ENCODE measurements around the gene SMC1A. TPM values are rescaled to one million over a fixed set of nuclear protein-coding genes. Genes with fewer than 3 reads are reported as not detected.
"Not testable (repeated sequence)": the region's sequence is repeated elsewhere in the genome, so short reads cannot be mapped to it uniquely, and the experiment has no call there.

The SMC1A gene
- total RNA-seq, 6 experiments from 2014 or later = 21.2 to 41.1 (median 32.3) TPM

DNA sequence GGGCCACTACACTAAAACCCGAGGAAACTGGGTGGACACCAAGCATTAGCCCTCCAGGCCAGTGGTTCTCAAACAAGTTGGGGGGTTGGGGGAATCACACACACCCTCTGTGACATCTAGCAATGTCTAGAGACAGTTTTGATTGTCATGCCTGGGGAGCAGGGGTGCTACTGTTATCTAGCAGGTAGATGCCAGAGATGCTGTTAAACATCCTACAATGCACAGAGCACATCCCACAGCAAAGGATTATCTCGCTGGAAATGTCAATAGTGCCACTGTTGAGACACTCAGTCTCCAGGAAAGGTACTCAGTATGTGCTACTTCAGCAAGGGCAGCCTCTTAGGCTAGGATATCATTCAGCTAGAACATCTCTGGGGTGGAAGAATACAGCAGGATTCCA, 1.3 kb downstream of the SMC1A start:
- Histone ChIP-seq H3K9me3 (no peaks in the 10 kb centered on the region), H3K4me3 (peak overlapping the region; percentile 56 to 99 (median 92)), H3K27me3 (no peaks in the 10 kb centered on the region), H3K27ac (no peak overlapping the region), H3K4me1 (peaks cover 0 to 14% (median 5%) of the 10 kb centered on the region in 4 donors), H3K36me3 (no peaks in the 10 kb centered on the region)
- DNase-seq (no peak), ATAC-seq (no peak)
- WGBS (ENCODE audit: insufficient coverage, low coverage, low lambda C conversion rate, missing lambda C conversion rate) = 27% methylated on average over 2 of the region's 2 CpGs
- intact Hi-C loops (cut with DNase I) = no loop called here
- TF ChIP-seq POLR2A (IDR thresholded peaks at IDR 0.05) = no peak
- TF ChIP-seq, protein P1, sequence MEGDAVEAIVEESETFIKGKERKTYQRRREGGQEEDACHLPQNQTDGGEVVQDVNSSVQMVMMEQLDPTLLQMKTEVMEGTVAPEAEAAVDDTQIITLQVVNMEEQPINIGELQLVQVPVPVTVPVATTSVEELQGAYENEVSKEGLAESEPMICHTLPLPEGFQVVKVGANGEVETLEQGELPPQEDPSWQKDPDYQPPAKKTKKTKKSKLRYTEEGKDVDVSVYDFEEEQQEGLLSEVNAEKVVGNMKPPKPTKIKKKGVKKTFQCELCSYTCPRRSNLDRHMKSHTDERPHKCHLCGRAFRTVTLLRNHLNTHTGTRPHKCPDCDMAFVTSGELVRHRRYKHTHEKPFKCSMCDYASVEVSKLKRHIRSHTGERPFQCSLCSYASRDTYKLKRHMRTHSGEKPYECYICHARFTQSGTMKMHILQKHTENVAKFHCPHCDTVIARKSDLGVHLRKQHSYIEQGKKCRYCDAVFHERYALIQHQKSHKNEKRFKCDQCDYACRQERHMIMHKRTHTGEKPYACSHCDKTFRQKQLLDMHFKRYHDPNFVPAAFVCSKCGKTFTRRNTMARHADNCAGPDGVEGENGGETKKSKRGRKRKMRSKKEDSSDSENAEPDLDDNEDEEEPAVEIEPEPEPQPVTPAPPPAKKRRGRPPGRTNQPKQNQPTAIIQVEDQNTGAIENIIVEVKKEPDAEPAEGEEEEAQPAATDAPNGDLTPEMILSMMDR (IDR thresholded peaks at IDR 0.05) = no peak

- H3K4me3 ChIP-seq; ATAC-seq; H3K27me3 ChIP-seq; H3K36me3 ChIP-seq; intact Hi-C loops (cut with DNase I); H3K9me3 ChIP-seq; DNase-seq; H3K27ac ChIP-seq: not testable (repeated sequence)
- WGBS (ENCODE audit: insufficient coverage, low coverage, low lambda C conversion rate, missing lambda C conversion rate) = no CpG with 5 or more reads among the region's 3 CpGs
- peaks cover 0 to 14% (median 5%) of the 10 kb centered on the region in 4 donors for H3K4me1 ChIP-seq
These were observed 2.1 kb downstream of the SMC1A start for GRCh38 chrX:53420351-53420750.

DNA sequence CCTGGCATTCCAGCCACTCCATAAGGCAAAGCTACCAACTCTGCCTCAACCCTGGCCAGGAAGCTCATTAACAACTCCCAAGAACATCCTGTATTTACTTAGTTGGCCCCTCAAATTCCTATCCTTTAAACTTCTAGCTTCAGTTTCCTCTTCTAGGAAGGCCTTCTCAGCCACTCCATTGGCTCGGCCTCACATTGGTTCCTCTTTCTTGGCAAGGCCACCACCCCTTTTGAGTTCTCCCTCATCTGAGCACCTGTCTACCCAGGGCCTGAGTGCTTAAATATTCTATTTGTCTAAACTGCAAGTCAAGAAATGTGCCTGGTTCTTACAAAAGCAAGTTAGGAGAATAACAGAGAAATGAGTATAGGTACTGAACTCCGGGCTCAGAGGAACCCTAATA, 10.0 kb downstream of the SMC1A start:
- peaks cover 2 to 67% (median 34%) of the 10 kb centered on the region in 4 donors for H3K36me3 ChIP-seq
- no peak for DNase-seq
- no peaks in the 10 kb centered on the region for H3K27me3 ChIP-seq
- intact Hi-C loops (cut with DNase I) = no loop called here
- no peak for ATAC-seq
- no peaks in the 10 kb centered on the region for H3K4me1 ChIP-seq
- no peak for TF ChIP-seq POLR2A (IDR thresholded peaks at IDR 0.05)
- TF ChIP-seq, protein P1 (IDR thresholded peaks at IDR 0.05) = no peak
- no peak overlapping the region for H3K27ac ChIP-seq
- no peaks in the 10 kb centered on the region for H3K9me3 ChIP-seq
- WGBS (ENCODE audit: insufficient coverage, low coverage, low lambda C conversion rate, missing lambda C conversion rate) = 100% methylated on average over 1 of the region's 2 CpGs
- no peak overlapping the region for H3K4me3 ChIP-seq

DNA sequence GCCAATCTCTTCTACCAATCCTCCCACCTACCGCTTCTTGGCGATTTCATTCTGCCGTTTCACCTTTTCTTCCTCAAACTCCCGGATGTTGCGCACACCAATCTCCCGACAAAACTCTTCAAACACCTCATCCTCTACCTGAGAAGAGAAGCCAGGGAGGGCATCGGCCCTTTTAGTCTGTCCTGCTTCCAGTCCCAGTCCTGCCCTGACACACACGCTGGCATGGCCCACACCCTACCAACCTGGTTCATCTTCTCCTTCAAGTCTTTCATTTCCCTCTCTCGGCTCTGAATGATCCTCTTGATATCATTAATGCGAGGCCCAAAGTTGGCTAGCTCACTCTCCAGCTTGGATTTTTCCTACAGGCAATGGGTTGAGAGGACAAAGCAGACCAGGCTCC, 18.9 kb downstream of the SMC1A start:
- Histone ChIP-seq H3K9me3 (no peaks in the 10 kb centered on the region), H3K27ac (no peak overlapping the region), H3K36me3 (peaks cover 0 to 80% (median 32%) of the 10 kb centered on the region in 4 donors), H3K4me1 (no peaks in the 10 kb centered on the region), H3K27me3 (no peaks in the 10 kb centered on the region), H3K4me3 (no peak overlapping the region)
- no peak for ATAC-seq
- TF ChIP-seq, protein P1 (IDR thresholded peaks at IDR 0.05) = no peak
- TF ChIP-seq POLR2A (IDR thresholded peaks at IDR 0.05) = no peak
- intact Hi-C loops (cut with DNase I) = no loop called here
- no peak for DNase-seq
- 94% methylated on average over 8 of the region's 10 CpGs for WGBS (ENCODE audit: insufficient coverage, low coverage, low lambda C conversion rate, missing lambda C conversion rate)

- H3K4me1 ChIP-seq = no peaks in the 10 kb centered on the region
- TF ChIP-seq POLR2A (IDR thresholded peaks at IDR 0.05) = no peak
- TF ChIP-seq, protein P1 (IDR thresholded peaks at IDR 0.05) = no peak
- no peaks in the 10 kb centered on the region for H3K27me3 ChIP-seq
- peaks cover 0 to 54% (median 9%) of the 10 kb centered on the region in 4 donors for H3K36me3 ChIP-seq
- WGBS (ENCODE audit: insufficient coverage, low coverage, low lambda C conversion rate, missing lambda C conversion rate) = 78% methylated on average over 1 of the region's 1 CpG
- H3K27ac ChIP-seq = no peak overlapping the region
- H3K9me3 ChIP-seq = no peaks in the 10 kb centered on the region
- DNase-seq (no peak), ATAC-seq (no peak)
- intact Hi-C loops (cut with DNase I) = no loop called here
- no peak overlapping the region for H3K4me3 ChIP-seq
These were observed 24.2 kb downstream of the SMC1A start for GRCh38 chrX:53398216-53398615.

Measured in right lobe of liver (tissue), 6 donors.